ENCODE data around the gene FRG2.
"Not testable (repeated sequence)": the region's sequence is repeated elsewhere in the genome, so short reads cannot be mapped to it uniquely, and the experiment has no call there.

Gene FRG2

DNA sequence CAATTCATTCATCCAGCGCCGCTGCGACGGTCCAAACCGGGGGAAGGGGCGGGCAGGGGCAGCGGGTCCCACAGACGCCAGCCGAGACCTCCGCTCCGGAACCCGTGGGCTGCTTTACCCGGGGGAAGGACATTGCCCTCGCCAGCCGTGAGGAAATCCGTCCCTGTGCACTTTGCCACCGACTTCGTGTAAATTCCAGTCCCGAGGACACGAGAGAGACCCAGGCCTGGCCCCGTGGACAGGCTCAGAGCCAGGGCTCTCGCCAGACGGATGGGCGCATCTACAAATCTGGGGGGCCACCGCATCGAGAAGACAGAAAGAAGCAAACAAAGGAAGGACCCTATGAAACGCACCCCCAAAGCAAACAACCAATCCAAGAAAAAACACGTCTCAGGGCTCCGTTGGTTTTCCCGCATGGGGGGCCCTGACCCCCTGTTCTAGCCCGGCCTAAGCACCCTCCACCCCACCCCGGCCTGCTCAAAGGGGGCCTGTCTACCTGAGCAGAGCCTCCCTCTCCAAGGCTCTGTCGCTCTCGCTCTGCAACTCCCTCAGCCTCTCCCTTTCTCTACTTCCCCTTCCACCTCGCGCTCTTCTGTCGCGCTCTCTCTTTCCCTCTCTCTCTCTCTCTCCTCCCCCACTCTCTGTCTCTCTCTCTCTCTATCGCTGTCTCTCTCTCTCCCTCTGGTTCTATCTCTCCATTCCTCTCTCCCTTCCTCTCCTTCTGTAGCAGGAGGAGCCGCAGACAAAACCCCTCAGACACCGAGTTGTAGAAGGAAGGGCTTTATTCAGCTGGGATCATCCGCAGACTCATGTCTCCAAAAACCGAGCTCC, 11.3 kb downstream of the FRG2 start:
- DNase-seq = no peak

DNA sequence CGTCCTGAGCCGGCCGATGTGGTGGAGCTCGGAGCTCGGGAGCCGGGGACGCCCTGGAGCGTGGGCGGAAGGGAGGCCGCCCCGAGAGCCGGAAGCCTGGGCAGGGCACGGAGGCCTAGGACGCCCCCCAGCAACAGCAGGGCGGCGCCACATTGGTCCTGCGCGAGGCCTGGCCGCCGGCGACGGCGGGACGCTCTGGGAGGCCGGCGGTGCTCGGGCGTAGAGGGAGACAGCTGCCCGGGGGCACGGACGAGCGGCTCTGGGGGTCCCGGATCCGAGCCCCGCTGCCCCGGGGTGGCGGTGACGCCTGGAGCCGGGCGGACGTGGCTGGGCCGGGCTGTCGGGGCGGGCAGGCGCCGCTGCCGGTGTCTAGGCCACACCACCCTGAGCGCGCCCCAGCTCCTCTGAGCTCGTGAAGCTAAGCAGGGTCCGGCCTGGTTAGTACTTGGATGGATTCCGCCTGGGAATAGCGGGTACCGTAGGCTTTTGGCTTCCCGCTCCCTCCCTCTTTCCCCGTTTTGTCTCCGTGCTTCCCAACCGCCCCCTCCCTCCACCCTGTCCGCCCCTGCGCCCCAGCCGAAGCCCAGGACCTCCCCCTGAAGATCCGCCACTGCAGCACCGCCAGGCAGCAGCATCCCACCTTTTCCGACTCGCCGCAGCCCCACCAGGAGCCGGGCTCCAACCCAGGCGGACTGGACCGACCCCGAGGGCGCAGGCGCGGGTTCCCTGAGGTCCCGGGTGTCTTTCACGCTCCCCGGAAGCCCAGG, 12.1 kb downstream of the FRG2 start:
- no peak for DNase-seq

DNA sequence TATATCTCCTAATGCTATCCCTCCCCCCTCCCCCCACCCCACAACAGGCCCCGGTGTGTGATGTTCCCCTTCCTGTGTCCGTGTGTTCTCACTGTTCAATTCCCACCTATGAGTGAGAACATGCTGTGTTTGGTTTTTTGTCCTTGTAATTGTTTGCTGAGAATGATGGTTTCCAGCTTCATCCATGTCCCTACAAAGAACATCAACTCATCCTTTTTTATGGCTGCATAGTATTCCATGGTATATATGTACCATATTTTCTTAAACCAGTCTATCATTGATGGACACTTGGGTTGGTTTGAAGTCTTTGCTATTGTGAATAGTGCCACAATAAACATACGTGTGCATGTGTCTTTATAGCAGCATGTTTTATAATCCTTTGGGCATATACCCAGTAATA, 37.1 kb downstream of the FRG2 start:
- DNase-seq = not testable (repeated sequence)

DNA sequence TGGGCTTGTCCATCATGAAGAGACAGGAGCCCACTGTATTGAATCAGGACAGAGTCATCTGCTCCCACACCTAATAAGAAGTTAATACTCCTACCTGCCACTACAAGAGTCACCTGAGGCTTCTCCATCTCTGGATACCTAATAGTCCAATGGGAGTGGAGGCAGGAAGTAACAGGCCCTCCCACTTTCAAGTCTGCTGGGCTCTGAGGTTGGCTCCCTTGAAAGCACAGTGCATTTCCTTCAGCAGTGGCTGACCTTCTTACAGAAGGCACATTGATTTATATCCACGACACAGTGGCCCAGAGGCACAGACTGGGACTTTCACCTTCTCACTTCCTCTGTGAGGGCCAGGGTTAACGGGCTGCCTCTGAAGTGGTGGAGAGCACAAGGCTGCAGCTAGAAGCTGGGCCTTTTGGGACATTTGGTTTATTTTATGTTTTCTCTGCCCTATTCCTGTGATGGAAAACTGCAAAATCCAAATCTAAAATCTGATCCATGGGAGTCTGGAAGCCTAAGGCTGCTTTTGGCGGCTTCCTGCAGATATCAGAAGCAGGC, 38.1 kb downstream of the FRG2 start:
- DNase-seq = no peak

DNA sequence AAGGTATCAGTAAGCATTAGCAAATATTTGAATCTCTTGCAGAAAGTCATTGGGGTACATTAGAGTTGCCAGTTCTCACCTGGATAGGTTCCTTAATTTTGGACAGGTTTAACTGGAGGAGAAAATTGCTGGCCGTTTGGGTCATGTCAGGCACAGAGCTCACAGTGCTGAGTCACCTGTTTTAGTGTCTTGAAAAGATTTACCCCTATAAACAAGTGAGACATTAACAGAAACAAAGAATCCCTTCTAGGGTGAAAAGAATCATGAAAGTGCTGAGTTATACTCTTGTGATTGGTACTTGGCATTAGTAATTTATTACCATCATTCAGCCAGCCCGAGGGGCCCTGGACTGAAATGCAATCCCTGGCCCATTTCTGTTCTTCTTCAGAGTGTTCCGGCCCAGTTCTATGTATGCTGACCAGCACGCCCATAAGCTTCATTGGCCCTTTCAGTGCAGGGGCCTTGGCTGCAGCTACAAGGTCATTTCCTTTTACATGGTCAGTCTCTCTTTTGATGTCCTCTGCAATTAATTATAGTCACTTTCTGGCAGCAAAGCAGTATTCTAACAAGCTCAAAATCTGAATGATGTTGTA, 41.3 kb downstream of the FRG2 start:
- not testable (repeated sequence) for DNase-seq

DNA sequence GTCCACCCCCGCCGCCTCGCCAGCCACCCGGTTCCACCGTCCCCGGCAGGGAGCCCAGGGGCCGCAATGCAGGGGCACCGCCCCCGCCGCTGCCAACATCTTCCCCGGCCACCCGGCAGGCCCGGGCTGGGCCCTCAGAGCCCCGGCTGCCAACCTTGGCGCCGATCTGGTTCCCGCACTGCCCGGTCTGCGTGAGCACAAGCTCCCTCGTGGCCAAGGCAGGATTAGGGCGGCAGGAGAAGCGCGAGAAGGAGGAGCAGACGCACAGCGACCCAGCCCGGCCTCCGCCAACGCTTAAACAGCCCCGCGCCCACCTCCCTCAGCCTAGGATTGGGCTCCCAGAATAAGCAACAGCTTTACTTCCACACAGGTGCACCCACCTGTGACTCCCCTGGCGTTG, 42.4 kb downstream of the FRG2 start:
- DNase-seq = not testable (repeated sequence)

DNA sequence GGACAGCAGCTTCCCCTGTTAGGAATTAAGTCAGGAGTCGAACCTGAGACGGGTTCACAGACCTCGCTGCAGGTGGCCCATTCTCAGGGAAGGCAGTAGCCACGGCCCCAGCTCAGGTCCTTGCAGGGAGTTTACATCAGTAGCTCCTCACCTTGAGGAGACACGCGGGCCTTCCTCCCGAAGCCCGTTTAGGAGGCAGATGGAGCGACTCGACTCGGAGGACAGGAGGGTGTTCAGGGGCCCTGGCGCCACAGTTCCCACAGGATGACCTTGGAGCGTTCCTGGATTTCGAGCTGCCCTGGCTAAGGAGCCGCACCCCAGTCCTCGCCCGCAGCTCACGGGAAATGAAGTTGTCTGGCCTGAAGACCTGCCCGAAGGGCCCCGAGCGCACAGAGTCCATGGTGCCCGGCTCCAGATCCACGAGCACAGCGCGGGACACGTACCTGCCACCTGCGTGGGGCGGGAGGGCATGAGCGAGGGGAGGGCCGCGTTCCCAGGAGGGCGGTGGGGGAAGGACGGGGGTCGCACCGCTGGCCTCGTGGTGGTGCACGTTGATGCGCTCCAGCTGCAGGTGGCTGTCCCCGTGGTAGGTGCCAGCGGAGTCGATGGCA, 43.0 kb downstream of the FRG2 start:
- DNase-seq = not testable (repeated sequence)

DNA sequence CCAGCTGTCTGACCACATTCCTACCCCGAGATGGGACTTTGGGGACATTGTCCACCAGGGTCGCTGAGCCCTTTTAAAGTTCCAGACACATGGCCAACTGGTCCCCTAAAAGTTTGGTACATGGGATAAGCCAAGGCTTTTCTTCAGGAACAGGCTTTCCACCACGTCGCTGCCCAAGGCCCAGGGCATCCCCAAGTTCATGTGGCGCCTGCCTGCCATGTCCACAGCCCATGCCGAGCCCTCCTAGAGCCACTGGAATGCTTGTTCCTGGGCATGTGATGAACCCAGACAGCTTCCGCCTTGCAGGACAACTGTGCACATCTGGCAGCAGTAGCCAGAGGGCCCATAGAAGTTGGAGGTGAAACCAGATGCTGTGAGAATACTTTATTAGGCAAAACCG, 45.1 kb downstream of the FRG2 start:
- no peak for DNase-seq

DNA sequence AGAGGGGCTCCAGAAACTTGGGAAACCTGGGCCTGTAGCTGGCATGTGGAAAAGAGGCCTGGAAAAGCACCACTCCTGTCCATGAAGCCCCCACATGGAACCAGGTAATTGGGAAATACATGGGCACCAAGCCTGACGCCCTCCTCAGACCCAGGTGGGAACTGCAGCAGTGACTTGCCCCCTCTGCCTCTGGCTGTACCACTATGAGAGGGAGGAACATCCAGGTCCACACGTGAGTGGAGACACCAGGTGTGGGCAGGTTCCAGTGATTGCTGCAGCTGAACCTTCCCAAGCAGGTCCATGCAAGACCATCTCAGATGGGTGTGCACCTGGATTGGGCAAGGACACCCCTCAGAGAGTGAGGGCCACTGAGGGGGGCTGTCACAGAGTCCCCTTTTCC, 46.8 kb downstream of the FRG2 start:
- not testable (repeated sequence) for DNase-seq

DNA sequence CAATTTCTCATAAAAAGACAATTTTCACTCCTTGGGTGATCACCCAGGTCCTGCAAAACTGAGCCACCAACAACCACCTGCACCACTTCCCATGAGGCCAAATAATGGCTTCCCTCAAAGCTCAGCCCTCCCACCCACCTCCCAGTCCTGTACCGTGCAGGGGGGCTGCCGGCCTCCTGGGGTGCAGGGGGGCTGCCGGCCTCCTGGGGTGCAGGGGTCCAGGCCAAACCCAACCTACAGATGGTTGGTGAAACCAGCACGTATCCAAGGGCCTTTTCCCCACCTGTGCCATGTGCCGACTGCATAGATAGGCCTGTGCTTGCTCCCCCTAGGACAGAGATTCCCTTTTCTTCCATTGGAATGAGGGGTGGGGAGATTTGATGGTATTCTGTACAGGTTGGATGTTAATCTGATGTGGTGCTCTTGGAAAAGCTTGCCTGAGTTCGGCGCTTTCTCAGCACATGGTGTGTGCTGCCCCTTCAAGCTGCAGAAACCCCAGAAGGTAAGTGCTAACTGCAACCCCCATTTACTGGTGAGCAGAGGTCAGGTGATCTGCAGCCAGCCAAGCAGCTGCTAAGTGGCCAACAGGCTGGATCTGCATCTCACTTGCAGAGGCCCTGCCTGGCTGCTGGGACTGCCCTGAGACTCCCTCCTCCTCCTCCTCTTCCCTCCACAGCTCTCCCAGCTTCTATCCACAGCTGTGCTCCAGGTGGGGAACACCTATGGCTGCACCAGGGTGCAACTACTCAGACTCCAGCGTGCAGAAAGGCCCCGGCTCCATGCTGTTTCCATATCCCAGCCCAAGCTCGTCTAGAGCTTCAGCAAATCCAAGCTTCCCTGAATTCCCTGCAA, 47.6 kb downstream of the FRG2 start:
- DNase-seq = no peak
